NCI-H1930 (cell line): ENCODE measurements around the gene GALNT10.
A peak's percentile ranks its signal among the peaks of the same experiment; 100 is the strongest.
"Not testable (repeated sequence)": the region's sequence is repeated elsewhere in the genome, so short reads cannot be mapped to it uniquely, and the experiment has no call there.

ENCODE experiments used
- DNase-seq, 2 experiments: peaks; one replicate each; lab custom pipeline; 2025; lab: John Stamatoyannopoulos, UW

The GALNT10 gene

GRCh38 chr5:154190595-154191304, at the start of gene GALNT10:
Gene GALNT10 (plus strand): TSS chr5:154190733. CDS start chr5:154190867, 134 bp downstream.
- peak in 1 of 2 experiments; percentile 68 for DNase-seq

GRCh38 chr5:154141745-154142221, 48.8 kb upstream of the GALNT10 start:
- DNase-seq = no peak

- DNase-seq = no peak
These were observed 47.3 kb upstream of the GALNT10 start for GRCh38 chr5:154143211-154143641.

DNA sequence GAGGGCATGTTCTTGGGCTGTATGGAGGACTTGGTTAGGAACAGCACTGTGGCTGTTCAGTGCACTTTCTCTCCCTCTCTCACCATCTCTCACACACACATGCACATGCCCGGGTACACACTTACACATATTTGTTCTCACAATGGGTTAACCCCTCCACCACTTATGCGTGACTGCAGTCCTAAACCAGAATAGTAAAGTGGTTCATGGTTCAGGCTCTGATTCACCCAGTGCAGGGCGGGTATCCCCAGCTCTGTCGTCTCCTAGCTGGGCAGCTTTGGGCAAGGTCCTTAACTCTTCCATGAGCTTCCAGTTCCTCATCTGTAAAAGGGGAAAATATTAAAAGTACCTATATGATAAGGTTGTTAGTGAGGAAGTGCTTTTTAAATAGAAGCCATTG, 45.3 kb upstream of the GALNT10 start:
- DNase-seq = no peak

DNA sequence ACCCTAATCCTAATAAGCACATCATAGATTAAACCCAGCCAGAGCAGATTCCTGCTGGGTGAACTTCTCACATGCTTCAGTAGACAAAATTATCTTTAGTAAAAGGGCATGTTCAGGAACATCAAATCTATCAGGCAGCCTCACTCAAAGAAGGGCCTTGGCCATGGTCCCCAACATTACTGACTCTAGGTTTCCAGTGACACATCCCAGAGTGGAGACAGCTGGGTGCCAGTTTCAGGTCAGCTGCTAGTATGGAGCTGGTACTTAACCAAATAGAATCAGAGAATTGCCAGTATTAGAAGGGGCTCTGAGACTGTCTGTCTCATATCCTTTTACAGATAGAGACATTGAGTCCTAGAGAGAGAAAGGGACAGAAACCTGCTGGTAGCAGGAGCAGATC, 44.1 kb upstream of the GALNT10 start:
- DNase-seq = no peak

DNA sequence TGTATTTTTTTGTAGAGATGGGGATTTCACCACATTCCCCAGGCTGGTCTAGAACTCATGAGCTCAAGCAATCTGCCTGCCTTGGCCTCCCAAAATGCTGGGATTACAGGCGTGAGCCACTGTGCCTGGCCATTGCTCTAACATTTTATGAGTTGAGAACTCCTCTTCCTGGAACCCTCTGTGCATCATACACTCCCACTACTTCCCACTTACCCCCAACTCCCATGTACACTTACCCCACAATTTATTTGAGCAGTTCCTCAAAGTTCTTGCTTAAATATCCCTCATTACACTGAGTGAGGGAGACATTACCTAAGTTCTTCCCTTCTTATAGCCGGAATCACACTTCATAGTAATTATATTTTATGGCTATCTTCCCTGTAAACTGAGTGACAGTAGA, 42.9 kb upstream of the GALNT10 start:
- DNase-seq = no peak

DNA sequence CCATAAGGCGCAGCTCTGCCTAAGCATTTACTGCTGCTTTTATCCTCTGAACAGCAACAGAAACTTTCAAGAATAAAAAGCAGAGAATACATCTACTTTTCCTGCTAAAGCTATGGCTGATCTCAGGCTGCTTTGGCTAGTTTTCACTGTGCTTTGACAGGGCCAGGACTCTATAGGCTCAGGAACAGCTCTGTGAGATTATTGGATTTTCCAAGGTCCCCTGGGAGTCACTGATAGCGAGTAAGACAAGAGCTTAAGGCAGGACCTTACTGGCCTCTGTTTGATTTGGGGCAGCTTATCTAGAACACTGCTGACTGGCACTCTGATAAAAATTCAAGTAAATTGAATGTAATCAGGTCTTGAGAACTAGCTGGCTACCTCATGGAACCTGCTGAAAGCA, 40.1 kb upstream of the GALNT10 start:
- DNase-seq = not testable (repeated sequence)

- DNase-seq = no peak
These were observed 32.8 kb upstream of the GALNT10 start for GRCh38 chr5:154157483-154158378.

DNA sequence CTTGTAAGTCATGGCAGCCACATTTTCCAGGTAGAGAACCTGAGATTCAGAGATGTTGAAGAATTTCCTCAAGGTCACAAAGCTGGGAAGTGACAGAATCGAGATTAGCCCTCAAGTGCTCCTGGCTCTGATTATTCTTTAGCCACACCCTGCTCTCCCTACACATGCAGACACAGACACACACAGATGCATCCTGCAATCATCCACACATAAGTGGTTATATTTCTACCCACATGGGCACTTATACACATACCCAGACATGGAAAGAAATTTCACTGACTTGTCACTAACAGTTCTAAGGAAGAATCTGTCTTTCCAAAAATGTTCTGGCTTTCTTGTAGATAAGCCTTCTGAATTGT, 32.2 kb upstream of the GALNT10 start:
- no peak for DNase-seq

GRCh38 chr5:154159343-154159742, 31.2 kb upstream of the GALNT10 start:
- DNase-seq = no peak

DNA sequence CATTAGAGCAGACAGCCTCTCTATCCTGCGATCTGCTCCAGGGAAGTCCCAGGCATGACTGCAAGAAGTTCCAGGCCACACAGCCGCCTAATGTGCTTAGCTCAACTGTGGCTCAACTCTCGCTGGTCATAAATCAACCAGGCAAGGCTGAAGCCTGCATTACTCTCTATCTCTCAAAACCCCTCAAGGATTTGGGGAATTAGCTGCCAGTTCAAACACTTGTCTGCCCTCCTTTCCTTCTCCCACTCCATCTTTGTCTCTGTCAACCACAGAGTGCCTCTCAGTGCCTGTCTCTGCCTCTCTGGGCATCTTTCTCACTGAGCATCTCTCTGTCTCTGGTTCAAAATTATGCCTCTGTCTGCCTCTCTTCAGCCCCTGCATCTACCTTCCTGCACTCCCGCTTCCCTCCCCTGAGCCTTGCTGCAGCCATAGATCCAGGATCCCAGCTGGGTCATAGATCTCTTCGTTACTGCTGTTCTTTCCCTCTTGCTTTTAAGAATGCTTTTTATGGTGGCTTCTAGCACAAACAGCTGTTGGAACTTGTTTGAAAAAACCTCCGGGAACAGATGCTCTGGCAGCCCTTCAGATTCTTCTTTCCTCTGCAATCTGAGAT, 27.9 kb upstream of the GALNT10 start:
- DNase-seq = no peak

GRCh38 chr5:154163327-154164248, 26.9 kb upstream of the GALNT10 start:
- no peak for DNase-seq

DNA sequence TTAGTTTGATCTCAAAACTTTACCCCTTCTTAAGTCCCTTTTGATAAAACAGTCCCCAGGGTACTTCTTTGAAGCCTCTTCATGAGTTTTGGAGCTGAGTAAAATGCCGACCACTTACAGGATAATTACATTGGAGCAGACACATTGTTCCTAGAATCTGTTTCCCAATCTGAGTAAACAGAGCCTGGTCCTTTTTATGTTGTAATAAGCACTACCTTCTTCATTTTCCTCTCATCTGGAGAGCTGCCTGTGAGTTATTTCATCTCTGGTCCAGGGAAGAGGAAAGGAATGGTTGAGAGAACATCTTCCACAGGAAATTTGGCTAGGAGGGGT, 26.3 kb upstream of the GALNT10 start:
- peak in 1 of 2 experiments; percentile 7 for DNase-seq

DNA sequence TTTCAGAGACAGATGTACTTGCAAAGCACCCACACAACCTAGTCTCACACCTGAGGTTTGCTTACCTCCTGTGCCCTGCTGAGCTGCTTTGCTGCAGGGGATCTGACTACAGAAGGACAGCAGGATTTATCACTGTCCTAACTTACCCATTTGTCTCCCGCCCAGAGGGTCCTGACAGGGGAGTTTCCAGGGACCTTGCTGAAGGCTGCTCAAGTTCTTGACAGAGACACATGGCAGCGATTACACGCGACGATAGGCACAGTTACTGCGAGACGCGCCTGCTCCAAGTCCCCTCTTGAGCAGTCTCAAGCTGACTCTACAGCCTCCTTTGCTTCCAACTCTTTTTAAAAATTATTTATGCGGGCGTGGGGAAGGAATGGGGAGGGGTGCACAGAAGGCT, 24.6 kb upstream of the GALNT10 start:
- DNase-seq = no peak

DNA sequence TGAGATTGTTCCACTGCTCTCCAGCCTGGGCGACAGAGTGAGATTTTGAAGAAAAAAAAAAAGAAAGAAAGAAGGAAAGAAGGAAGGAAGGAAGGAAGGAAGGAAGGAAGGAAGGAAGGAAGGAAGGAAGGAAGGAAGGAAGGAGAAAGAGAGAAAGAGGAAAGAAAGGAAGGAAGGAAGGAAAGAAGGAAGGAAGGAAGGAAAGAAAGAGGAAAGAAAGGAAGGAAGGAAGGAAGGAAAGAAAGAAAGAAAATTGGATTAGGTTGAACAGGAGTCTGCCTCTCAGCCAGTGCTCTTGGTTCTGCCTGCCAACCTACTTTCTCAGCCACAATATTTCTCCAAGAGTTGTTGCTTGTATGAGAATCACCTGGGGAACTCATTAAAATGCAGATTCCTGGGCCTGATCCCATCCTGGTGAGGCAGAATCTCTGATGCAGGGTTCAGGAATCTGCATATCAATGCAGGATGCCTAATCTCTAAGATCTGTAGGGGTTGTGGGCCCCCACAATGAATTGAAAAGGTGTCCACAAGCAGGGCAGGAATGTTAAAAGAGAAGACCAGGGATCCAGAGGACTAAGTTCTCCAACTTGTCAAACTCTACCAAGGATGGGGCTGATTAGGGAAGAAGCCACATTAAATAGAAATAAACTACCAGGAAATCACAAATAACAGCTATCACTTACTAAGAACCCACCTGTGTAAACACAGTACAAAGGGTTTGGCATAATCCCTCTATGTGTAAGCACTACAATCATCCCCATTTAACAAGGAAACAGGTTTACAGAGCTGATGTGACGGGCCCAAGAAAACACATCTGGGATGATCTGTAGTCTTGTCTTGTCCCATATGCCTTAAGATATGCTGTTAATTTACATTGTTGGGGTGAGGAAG, 23.4 kb upstream of the GALNT10 start:
- peak in 1 of 2 experiments; percentile 10 for DNase-seq

DNA sequence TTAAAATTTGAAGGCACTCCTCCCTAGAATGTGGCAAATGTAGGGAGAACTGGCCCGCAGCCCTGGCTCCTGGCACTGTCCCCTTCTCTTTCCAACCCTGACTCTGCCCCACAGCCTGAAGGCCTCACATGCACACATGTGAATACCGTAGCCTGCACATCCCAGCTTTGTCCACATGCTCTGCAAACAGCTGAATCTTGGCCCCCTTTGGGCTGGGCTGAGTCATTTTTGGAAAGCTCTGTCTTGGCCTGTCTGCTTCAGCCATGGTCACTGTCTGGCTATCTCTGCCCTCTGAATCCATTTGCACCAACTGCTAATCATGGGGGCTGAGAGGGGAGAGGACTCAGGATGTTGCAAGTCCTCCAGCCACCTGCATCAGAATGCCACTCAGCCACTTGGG, 22.1 kb upstream of the GALNT10 start:
- DNase-seq = no peak

DNA sequence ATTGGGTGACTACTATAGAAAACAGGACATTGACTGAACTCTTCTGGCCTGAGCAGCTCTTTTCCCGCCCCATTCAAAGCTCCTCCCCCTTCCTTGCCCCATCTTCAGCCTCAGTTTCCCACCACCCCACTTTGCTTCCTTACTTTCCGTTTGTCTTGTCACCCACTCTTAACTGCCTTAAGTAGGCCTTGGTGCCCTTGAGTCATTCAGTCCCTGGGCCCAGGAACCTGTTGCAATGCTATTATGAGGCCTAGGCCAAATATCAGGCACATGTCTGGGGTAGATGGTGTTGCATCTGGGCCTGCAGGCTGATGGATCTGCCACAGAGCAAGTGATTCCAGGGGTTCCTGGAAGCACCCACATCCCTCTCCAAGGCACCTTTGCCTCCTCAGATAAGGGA, 17.7 kb upstream of the GALNT10 start:
- DNase-seq = no peak

DNA sequence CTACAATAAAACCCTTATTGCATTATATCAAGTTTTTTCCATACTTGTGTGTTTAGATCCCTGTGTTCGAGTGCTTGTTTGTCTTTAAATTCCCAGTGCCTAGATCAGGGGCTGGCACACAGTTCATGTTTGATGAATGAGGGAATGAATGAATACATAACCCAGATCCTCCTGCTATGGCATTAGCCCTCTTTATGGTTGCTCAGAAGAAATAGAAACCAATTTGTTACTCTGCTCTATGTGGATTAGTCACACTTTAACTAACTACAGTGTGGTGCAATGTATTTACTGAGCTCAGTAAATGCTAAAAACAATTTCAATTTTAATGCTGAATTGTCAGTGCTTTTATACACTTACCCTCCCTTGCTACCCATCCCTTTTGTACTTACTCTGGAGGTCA, 16.4 kb upstream of the GALNT10 start:
- DNase-seq = no peak

DNA sequence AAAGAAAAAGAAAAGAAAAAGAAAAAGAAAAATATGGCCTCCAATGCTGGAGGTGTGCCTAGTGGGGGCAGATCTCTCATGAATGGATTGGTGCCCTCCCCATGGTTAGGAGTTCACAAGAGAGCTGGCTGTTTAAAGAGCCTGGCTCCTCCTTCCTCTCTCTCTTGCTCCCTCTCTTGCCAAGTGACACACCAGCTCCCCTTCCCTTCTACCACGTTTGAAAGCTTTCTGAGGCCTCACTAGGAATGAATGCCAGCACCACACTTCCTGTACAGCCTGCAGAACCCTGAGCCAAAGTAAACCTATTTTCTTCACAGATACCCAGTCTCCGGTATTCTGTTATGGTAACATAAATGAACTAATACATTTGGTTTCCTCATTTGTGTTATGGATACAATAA, 14.4 kb upstream of the GALNT10 start:
- DNase-seq = no peak

GRCh38 chr5:154178661-154179060, 11.9 kb upstream of the GALNT10 start:
- no peak for DNase-seq
